AG04450 (cell line): Measurements from ENCODE around the gene PRPF40B. TPM values are rescaled to one million over a fixed set of nuclear protein-coding genes. Genes with fewer than 3 reads are reported as not detected.

Source experiments
- CTCF ChIA-PET: fragments of 300-600, 350-600 bp; formaldehyde crosslinking; extraction: SDS; loops from one replicate; lab custom pipeline; 2022; ENCODE audit warnings: antibody characterized with exemption, inconsistent platforms; lab: Charles Lee
- POLR2A ChIA-PET: fragments of 350-600 bp; formaldehyde crosslinking; extraction: SDS; loops from one replicate; lab custom pipeline; 2021; ENCODE audit warnings: antibody characterized with exemption, inconsistent platforms; lab: Yijun Ruan, JAX
- DNase-seq: peaks from one replicate; pipeline ENCODE4 v3.0.0-alpha.2; 2011; ENCODE audit warnings: low read depth, low spot score
- H3K27ac ChIP-seq: one replicate; pipeline ENCODE4 v1.5.1; 2012; ENCODE audit warnings: low read depth, low read length, control low read depth
- H3K27me3 ChIP-seq: one replicate; pipeline ENCODE4 v1.6.0; 2012; ENCODE audit warnings: low read length; ENCODE audit not compliant: control insufficient read depth, insufficient read depth
- H3K4me3 ChIP-seq: 2 replicates; pipeline ENCODE4 v1.5.1; 2011; ENCODE audit warnings: mild to moderate bottlenecking, low read depth, low read length, control low read depth
- H3K9me3 ChIP-seq: 2 replicates; pipeline ENCODE4 v1.5.1; 2012; ENCODE audit warnings: low read length; ENCODE audit not compliant: control insufficient read depth, insufficient read depth
- polyA plus RNA-seq: library from polyadenylated mRNA; depleted of rRNA; stranded (reverse); fragments of >200 nt; gene quantifications from 2 replicates; pipeline ENCODE4 v1.2.3, GENCODE V29; 2011
- TF ChIP-seq, protein P1 (sequence below): IDR thresholded peaks from 2 replicates; pipeline ENCODE4 v1.5.1; 2011; ENCODE audit warnings: low read depth, low read length, control low read depth, inconsistent platforms

The PRPF40B gene
- polyA plus RNA-seq, 1 experiment: 9.0 TPM

DNA sequence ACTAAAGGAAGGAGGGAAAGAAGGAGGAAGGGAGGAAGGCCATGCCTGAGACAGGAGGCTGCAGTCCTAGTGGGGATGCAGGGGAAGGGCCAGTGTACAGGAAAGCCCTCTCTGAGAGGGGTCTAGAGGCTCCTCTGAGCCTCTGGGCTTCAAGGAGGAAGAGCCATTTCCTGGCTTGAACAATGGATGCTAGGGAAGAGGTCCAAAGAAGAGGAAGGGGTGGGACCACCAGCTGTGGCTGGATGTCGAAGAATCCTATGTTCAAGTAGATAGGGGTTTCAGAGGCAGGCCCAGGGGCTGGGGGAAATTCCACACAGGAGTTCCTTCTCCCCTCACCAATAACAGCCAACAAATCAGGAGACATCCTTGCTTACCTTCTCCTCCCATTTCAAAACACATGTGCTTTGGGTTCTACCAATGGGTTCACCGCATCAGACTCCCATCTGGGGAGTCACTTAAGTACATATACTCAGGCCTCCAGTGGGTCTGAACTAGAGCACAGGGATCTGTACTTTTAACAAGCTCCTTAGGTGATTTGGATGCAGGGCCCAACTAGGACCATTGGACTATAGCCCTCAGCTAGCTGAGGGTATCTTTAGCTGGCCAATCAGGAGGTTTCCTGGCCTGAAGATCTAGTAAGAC, 32.4 kb downstream of the PRPF40B start:
- H3K9me3 ChIP-seq: no peaks in the 10 kb centered on the region; the same call in 1 of the 2 replicates
- DNase-seq: no peak
- H3K27ac ChIP-seq: no peak overlapping the region
- no peak overlapping the region for H3K4me3 ChIP-seq
- H3K27me3 ChIP-seq: no peaks in the 10 kb centered on the region
- ChIA-PET CTCF (interaction anchor here (1.5 to 2.2 kb wide), 2 partner anchors 11 to 52 kb away, joined by 3 to 11 read pairs; no protein-coding TSS in a partner anchor), POLR2A (no interaction called here)
- TF ChIP-seq, protein P1, sequence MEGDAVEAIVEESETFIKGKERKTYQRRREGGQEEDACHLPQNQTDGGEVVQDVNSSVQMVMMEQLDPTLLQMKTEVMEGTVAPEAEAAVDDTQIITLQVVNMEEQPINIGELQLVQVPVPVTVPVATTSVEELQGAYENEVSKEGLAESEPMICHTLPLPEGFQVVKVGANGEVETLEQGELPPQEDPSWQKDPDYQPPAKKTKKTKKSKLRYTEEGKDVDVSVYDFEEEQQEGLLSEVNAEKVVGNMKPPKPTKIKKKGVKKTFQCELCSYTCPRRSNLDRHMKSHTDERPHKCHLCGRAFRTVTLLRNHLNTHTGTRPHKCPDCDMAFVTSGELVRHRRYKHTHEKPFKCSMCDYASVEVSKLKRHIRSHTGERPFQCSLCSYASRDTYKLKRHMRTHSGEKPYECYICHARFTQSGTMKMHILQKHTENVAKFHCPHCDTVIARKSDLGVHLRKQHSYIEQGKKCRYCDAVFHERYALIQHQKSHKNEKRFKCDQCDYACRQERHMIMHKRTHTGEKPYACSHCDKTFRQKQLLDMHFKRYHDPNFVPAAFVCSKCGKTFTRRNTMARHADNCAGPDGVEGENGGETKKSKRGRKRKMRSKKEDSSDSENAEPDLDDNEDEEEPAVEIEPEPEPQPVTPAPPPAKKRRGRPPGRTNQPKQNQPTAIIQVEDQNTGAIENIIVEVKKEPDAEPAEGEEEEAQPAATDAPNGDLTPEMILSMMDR: no peak

DNA sequence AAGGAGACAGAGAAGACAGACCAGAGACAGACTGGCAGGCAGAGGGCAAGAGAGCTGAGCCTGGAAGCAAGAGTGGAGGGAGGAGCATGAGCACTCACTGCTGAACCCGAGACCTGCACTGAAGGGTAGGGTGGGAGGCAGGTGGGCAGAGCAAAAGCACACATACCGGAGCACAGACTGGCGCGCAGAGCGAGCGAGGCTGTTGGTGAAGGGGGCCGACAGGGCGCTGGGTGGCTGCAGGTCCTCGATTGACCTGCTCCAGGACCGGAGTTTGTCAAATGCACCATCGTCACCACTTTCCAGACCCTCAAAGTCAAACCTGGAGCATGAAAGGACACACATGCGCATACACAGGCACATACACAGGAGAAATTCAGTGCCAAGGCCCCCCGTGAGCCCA, 34.9 kb downstream of the PRPF40B start:
- ChIA-PET POLR2A (no interaction called here), CTCF (no interaction called here)
- no peaks in the 10 kb centered on the region; the same call in 1 of the 2 replicates for H3K9me3 ChIP-seq
- no peaks in the 10 kb centered on the region for H3K27me3 ChIP-seq
- H3K4me3 ChIP-seq: no peak overlapping the region
- DNase-seq: no peak
- H3K27ac ChIP-seq: no peak overlapping the region
- TF ChIP-seq, protein P1: no peak

DNA sequence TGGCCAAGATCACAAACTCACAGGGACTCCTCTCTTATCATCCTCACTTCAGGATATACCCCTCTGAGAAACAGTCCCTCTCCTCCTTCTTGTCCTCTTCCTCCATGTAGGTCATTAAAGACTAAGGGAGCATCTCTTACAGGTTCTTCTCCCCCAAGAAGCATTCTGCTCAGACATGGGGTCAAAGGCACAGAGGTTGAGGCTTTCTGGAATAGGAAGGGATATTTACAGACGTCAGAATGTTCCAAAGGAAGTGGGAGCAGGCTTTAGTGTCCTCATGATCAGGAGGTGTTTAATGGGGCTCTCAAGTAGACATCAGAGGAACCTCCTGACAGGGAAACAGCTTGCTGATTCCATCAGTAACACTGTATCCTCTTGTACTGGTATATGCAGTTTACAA, 36.4 kb downstream of the PRPF40B start:
- POLR2A ChIA-PET: interaction anchor here (0.8 kb wide), 1 partner anchor 82 kb away, joined by 3 read pairs; the partner anchor contains the start of gene TMBIM6
- TF ChIP-seq, protein P1: no peak
- Histone ChIP-seq H3K27ac (no peak overlapping the region), H3K4me3 (no peak overlapping the region), H3K9me3 (no peaks in the 10 kb centered on the region; the same call in 1 of the 2 replicates), H3K27me3 (no peaks in the 10 kb centered on the region)
- no peak for DNase-seq
- CTCF ChIA-PET: no interaction called here

DNA sequence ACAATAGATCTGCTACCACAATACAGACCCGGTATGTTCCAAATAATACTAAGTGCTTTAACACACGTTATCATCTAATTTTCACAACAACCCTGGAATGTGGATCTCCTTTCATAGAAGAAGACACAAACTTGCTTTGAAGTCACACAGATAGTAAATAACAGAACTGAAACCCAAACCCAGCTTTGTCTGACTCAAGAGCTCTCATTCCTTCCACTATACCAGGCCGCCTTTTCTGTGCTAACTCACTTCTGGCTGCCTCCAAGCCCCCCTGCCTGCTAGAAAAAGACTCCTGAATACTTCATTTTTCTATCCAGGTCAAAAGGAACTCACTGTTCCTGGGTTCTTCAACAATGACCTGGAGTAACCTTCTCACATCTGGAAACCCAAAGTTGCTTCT, 37.8 kb downstream of the PRPF40B start:
- Histone ChIP-seq H3K27me3 (no peaks in the 10 kb centered on the region), H3K4me3 (no peak overlapping the region), H3K9me3 (no peaks in the 10 kb centered on the region; the same call in 1 of the 2 replicates), H3K27ac (no peak overlapping the region)
- ChIA-PET POLR2A (no interaction called here), CTCF (no interaction called here)
- TF ChIP-seq, protein P1: no peak
- no peak for DNase-seq

DNA sequence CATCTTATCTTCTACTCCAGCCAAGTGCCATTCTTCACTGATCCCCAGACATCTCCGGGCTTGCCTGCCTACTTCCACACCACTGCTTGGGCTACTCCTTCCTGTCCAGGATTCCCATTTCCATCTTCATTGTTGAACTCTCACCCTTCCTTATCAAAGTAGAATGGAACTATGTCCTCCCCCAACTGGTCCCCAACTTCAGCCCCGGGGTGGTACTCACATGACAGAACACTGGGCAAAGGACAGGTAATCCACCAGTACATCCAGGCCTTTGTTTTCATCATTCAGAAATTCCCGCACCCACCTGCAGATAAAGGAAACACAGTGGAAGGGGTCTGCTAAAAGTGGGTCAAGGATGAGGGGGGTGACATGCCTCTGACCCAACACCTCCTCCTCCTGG, 38.4 kb downstream of the PRPF40B start:
- no peaks in the 10 kb centered on the region for H3K27me3 ChIP-seq
- no peak for DNase-seq
- H3K27ac ChIP-seq: peak overlapping the region; percentile 21
- POLR2A ChIA-PET: interaction anchor here (0.5 kb wide), 1 partner anchor 10 kb away, joined by 3 read pairs; no protein-coding TSS in a partner anchor
- no peaks in the 10 kb centered on the region; the same call in 1 of the 2 replicates for H3K9me3 ChIP-seq
- TF ChIP-seq, protein P1: no peak
- no peak overlapping the region for H3K4me3 ChIP-seq
- CTCF ChIA-PET: no interaction called here
